Measurements from ENCODE around the gene LYG1. TPM values are rescaled to one million over a fixed set of nuclear protein-coding genes. Genes with fewer than 3 reads are reported as not detected.

Gene LYG1
- total RNA-seq, 1 donor from 2014 or later: 1.5 TPM

- DNase-seq (ENCODE audit: low spot score): no peak
- H3K27ac Mint-ChIP-seq: no peak within 1 kb of the TSS
- no peaks in the 10 kb centered on the region for H3K9me3 Mint-ChIP-seq
- no peaks in the 10 kb centered on the region for H3K27me3 Mint-ChIP-seq (ENCODE audit: insufficient read depth)
- H3K4me3 Mint-ChIP-seq: no peak within 1 kb of the TSS
- no peaks in the 10 kb centered on the region for H3K36me3 Mint-ChIP-seq (ENCODE audit: low read depth)
- no peaks in the 10 kb centered on the region for H3K4me1 Mint-ChIP-seq (ENCODE audit: low read depth)
- intact Hi-C loops (cut with micrococcal nuclease): no loop called here
Observed at GRCh38 chr2:99255491-99256318, 45.3 kb downstream of the LYG1 start, which contains the start of gene LYG2. Gene LYG2, minus strand, starts transcription at chr2:99255666. Its CDS starts 1,406 bp downstream, at chr2:99254260.

GRCh38 chr2:99249951-99250350 lies 51.0 kb downstream of the LYG1 start:
- Mint-ChIP-seq H3K27ac (no peak overlapping the region), H3K4me3 (no peak overlapping the region), H3K27me3 (ENCODE audit: insufficient read depth) (no peaks in the 10 kb centered on the region), H3K4me1 (ENCODE audit: low read depth) (no peaks in the 10 kb centered on the region), H3K36me3 (ENCODE audit: low read depth) (no peaks in the 10 kb centered on the region), H3K9me3 (peaks cover 5% of the 10 kb centered on the region)
- intact Hi-C loops (cut with micrococcal nuclease): no loop called here
- DNase-seq (ENCODE audit: low spot score): no peak

- Mint-ChIP-seq H3K27ac (no peak overlapping the region), H3K4me3 (no peak overlapping the region), H3K27me3 (ENCODE audit: insufficient read depth) (no peaks in the 10 kb centered on the region), H3K36me3 (ENCODE audit: low read depth) (no peaks in the 10 kb centered on the region), H3K9me3 (no peaks in the 10 kb centered on the region), H3K4me1 (ENCODE audit: low read depth) (no peaks in the 10 kb centered on the region)
- DNase-seq (ENCODE audit: low spot score): no peak
- intact Hi-C loops (cut with micrococcal nuclease): no loop called here
Observed at GRCh38 chr2:99242151-99242550, 58.8 kb downstream of the LYG1 start.

GRCh38 chr2:99240431-99240830 lies 60.6 kb downstream of the LYG1 start:
- Mint-ChIP-seq H3K27ac (no peak overlapping the region), H3K36me3 (ENCODE audit: low read depth) (no peaks in the 10 kb centered on the region), H3K4me3 (no peak overlapping the region), H3K9me3 (no peaks in the 10 kb centered on the region), H3K4me1 (ENCODE audit: low read depth) (no peaks in the 10 kb centered on the region), H3K27me3 (ENCODE audit: insufficient read depth) (no peaks in the 10 kb centered on the region)
- no peak for DNase-seq (ENCODE audit: low spot score)
- intact Hi-C loops (cut with micrococcal nuclease): no loop called here

DNA sequence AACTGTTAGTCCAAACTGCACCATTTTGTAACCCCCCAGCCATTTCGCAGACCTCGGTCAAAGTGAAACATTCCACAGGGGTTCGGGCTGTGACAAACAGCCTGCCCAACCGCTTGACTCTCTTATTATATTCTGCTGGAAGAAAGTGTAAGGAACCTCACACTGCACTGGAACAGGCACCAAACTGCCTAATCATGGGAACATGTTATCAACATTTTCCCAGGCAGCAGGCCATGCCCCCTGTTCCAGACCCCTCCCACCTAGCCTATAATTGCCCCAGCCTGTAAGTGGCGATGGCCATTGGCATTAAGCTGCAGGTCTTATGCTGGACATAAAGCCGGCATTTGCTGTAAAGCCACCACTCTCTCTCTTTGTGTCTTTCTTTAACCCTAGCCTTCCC lies 62.4 kb downstream of the LYG1 start:
- DNase-seq (ENCODE audit: low spot score): no peak
- H3K36me3 Mint-ChIP-seq (ENCODE audit: low read depth): no peaks in the 10 kb centered on the region
- H3K27ac Mint-ChIP-seq: no peak overlapping the region
- no peaks in the 10 kb centered on the region for H3K27me3 Mint-ChIP-seq (ENCODE audit: insufficient read depth)
- intact Hi-C loops (cut with micrococcal nuclease): no loop called here
- H3K4me1 Mint-ChIP-seq (ENCODE audit: low read depth): no peaks in the 10 kb centered on the region
- H3K4me3 Mint-ChIP-seq: no peak overlapping the region
- peaks cover 8% of the 10 kb centered on the region for H3K9me3 Mint-ChIP-seq

Other genes starting within 250 kb of the LYG1 start
- gene C2orf15, start 159.5 kb downstream of the LYG1 start, total RNA-seq: 0.29 TPM in 1 of 2 replicates, not detected in the other
- gene TSGA10, start 146.3 kb downstream of the LYG1 start, total RNA-seq: 3.0 and 4.1 TPM in 2 replicates
- 2.2 and 3.3 TPM in 2 replicates for gene LIPT1, start 146.2 kb downstream of the LYG1 start, total RNA-seq
- 45.3 and 50.1 TPM in 2 replicates for gene MITD1, start 120.1 kb downstream of the LYG1 start, total RNA-seq
- 25.5 and 27.8 TPM in 2 replicates for gene MRPL30, start 120.0 kb downstream of the LYG1 start, total RNA-seq
- gene LYG2, start 45.5 kb downstream of the LYG1 start, total RNA-seq: not detected in 2 replicates
- gene TXNDC9, start 35.1 kb upstream of the LYG1 start, total RNA-seq: 37.0 and 37.3 TPM in 2 replicates
- 84.7 and 84.8 TPM in 2 replicates for gene EIF5B, start 36.2 kb upstream of the LYG1 start, total RNA-seq
- 49.6 and 53.7 TPM in 2 replicates for gene REV1, start 188.8 kb upstream of the LYG1 start, total RNA-seq

All from activated T-helper 1 cell treated with anti-CD3 and anti-CD28 coated beads, Interleukin-12 subunit alpha, Interleukin-12 subunit beta, Interleukin-2, Interleukin-4 antibody, amounts not matched to agents 30 ng/mL and 10 ng/mL and 1 ng/mL, durations not matched to agents 14 hours and 24 hours and 36 hours (primary cell).